GM10266 (cell line): ENCODE data around the gene SPRN.

Experiments
- DNase-seq: peaks from one replicate; pipeline ENCODE4 v3.0.0; 2012; ENCODE audit errors: extremely low spot score
- CTCF ChIP-seq: IDR thresholded peaks from 2 replicates; pipeline ENCODE4 v1.5.1; 2012; ENCODE audit warnings: mild to moderate bottlenecking, low read depth; ENCODE audit not compliant: control insufficient read depth, insufficient read depth; ENCODE audit errors: missing control alignments

Gene SPRN

GRCh38 chr10:133422223-133422806 lies 2.1 kb downstream of the SPRN start:
- TF ChIP-seq CTCF: no peak

GRCh38 chr10:133421336-133422222 lies 2.8 kb downstream of the SPRN start:
- peak; percentile 32 for DNase-seq
- no peak for TF ChIP-seq CTCF

More at GRCh38 chr10:133422223-133422806, 2.1 kb downstream of the SPRN start:
- no peak for DNase-seq

GRCh38 chr10:133420579-133420978 lies 3.8 kb downstream of the SPRN start:
- no peak for DNase-seq
- TF ChIP-seq CTCF: no peak

GRCh38 chr10:133420028-133420427 lies 4.4 kb downstream of the SPRN start:
- no peak for TF ChIP-seq CTCF
- DNase-seq: no peak

- no peak for TF ChIP-seq CTCF
- DNase-seq: no peak
Measured at GRCh38 chr10:133419211-133419950, 5.0 kb downstream of the SPRN start.

- TF ChIP-seq CTCF: no peak
- no peak for DNase-seq
Measured at GRCh38 chr10:133418289-133418993, 6.0 kb downstream of the SPRN start.
